Breast epithelium (tissue), 4 donors: ENCODE measurements around the gene CALHM3. TPM values are rescaled to one million over a fixed set of nuclear protein-coding genes. Genes with fewer than 3 reads are reported as not detected.
A peak's percentile ranks its signal among the peaks of the same experiment; 100 is the strongest.

ENCODE experiments used
- DNase-seq, 2 donors: peaks; one replicate each; pipeline ENCODE4 v3.0.0-alpha.2; 2019; ENCODE audit warnings: low spot score in 2 of 2
- H3K27ac ChIP-seq, 2 donors: fragments of 200-600 bp; sonication (generic) in 1 of 2; one replicate each; pipeline ENCODE4 v1.5.1; 2016 to 2019; ENCODE audit warnings: mild to moderate bottlenecking in 1 of 2
- H3K27me3 ChIP-seq, 2 donors: fragments of 200-600 bp; sonication (generic) in 1 of 2; one replicate each; pipeline versions ENCODE4 v1.5.1 to v1.6.0; 2017 to 2019; ENCODE audit warnings: control low read depth in 1 of 2, mild to moderate bottlenecking in 1 of 2
- H3K36me3 ChIP-seq: fragments of 200-600 bp; one replicate; pipeline ENCODE4 v1.5.1; 2019
- H3K4me1 ChIP-seq, 2 donors: fragments of 200-600 bp; sonication (generic); one replicate each; pipeline ENCODE4 v1.5.1; 2016 to 2019; ENCODE audit warnings: control low read depth in 1 of 2
- H3K4me3 ChIP-seq, 3 donors: fragments of 200-600 bp; sonication (generic); 1 replicate in 2 of 3; 2 replicates in 1 of 3; pipeline ENCODE4 v1.5.1; 2016 to 2019; ENCODE audit warnings: mild to moderate bottlenecking in 3 of 3, moderate library complexity in 2 of 3
- H3K9me3 ChIP-seq, 2 donors: fragments of 200-600 bp; sonication (generic) in 1 of 2; one replicate each; pipeline ENCODE4 v1.5.1; 2016 to 2019; ENCODE audit warnings: control low read depth in 1 of 2
- CTCF ChIP-seq, 3 donors: fragments of 450-650 bp; IDR thresholded peaks; one replicate each; pipeline ENCODE4 v1.5.1; 2016 to 2017; ENCODE audit warnings: antibody characterized with exemption in 3 of 3, mild to moderate bottlenecking in 3 of 3, moderate library complexity in 3 of 3
- POLR2A ChIP-seq: fragments of 450-650 bp; IDR thresholded peaks from one replicate; pipeline ENCODE4 v1.6.1; 2016; ENCODE audit warnings: antibody characterized with exemption, mild to moderate bottlenecking, moderate library complexity
- POLR2AphosphoS5 ChIP-seq, 3 donors: sonication (generic); formaldehyde crosslinking; IDR thresholded peaks; one replicate each; pipeline ENCODE4 v1.6.1; 2017; ENCODE audit warnings: antibody characterized with exemption in 3 of 3
- intact Hi-C: fragments of 100-400 bp; cut with DNase I; formaldehyde crosslinking; loops from one replicate; pipeline ENCODE4 v1.15.1; 2023; ENCODE audit warnings: low total_unique reads
- total RNA-seq, 3 donors: library from RNA; depleted of rRNA; stranded (reverse); fragments of >200 nt; gene quantifications; one replicate each; pipeline ENCODE4 v1.1.0, GENCODE V29; 2016

Gene CALHM3
- total RNA-seq, 3 donors from 2014 or later: not detected

GRCh38 chr10:103452506-103453230 lies 26.4 kb downstream of the CALHM3 start:
- H3K27me3 ChIP-seq: no peaks in the 10 kb centered on the region
- peaks cover 7 to 16% of the 10 kb centered on the region in 2 donors for H3K4me1 ChIP-seq
- TF ChIP-seq CTCF (IDR thresholded peaks at IDR 0.05): no peak
- TF ChIP-seq POLR2AphosphoS5 (IDR thresholded peaks at IDR 0.05): no peak
- no peak for TF ChIP-seq POLR2A
- peak overlapping the region; percentile 68 to 91 (median 79) for H3K4me3 ChIP-seq
- intact Hi-C loops: no loop called here
- no peaks in the 10 kb centered on the region for H3K36me3 ChIP-seq
- no peak for DNase-seq
- peak overlapping the region; percentile 83 to 97 for H3K27ac ChIP-seq
- no peaks in the 10 kb centered on the region for H3K9me3 ChIP-seq

GRCh38 chr10:103451831-103452505 lies 27.1 kb downstream of the CALHM3 start, which contains the start of gene CALHM2:
CALHM2 (minus strand) TSS chr10:103452370; CDS start chr10:103449941, 2,429 bp downstream.
- peak in 1 of 2 donors; percentile 40 for DNase-seq
- TF ChIP-seq POLR2A (no peak), CTCF (IDR thresholded peaks at IDR 0.05) (no peak), POLR2AphosphoS5 (IDR thresholded peaks at IDR 0.05) (no peak)
- peak within 1 kb of the TSS; percentile 83 to 97 for H3K27ac ChIP-seq
- intact Hi-C loops: no loop called here
- peaks cover 8 to 16% of the 10 kb centered on the region in 2 donors for H3K4me1 ChIP-seq
- H3K9me3 ChIP-seq: no peaks in the 10 kb centered on the region
- H3K36me3 ChIP-seq: no peaks in the 10 kb centered on the region
- no peaks in the 10 kb centered on the region for H3K27me3 ChIP-seq
- peak within 1 kb of the TSS; percentile 68 to 91 (median 79) for H3K4me3 ChIP-seq

DNA sequence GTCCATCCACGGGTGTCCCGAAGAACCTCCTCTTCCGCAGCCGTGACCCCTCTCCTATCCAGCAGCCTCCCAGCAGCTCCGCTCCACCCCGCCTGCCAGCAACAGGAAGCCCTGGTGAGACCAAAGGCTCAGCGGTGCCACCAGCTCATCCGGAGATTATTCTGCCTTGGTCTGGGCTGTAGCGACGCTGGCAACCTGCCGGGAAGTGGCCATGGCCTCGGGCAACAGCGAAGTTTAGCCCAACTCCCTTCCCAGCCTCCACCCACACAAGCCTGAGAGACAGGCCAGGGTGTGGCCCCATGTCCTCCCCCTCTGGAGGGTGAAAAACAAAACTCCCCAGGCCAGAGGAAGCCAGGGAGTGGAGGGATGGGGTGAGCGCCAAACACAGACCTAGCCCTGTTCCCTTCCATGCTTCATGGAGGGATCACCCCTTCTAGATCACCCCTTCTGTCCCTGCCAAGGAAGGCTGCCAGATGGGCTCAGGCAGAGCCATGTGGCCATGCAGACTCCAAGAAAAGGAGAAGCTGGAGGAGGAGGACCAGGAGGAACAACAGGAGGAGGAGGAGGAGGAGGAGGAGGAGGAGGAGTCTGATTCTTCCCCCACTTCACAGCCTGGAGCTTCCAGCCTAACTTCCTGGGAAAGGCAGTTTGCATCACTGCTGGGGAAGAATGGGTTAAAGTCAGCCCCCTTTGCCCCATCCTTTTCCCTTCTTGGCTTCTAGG lies 27.8 kb downstream of the CALHM3 start:
- H3K4me1 ChIP-seq: peaks cover 13 to 21% of the 10 kb centered on the region in 2 donors
- H3K9me3 ChIP-seq: no peaks in the 10 kb centered on the region
- DNase-seq: peak; percentile 28 to 68
- TF ChIP-seq CTCF (IDR thresholded peaks at IDR 0.05) (no peak), POLR2AphosphoS5 (IDR thresholded peaks at IDR 0.05) (peak in 2 of 3 donors; percentile 24 to 39), POLR2A (no peak)
- intact Hi-C loops: no loop called here
- peak overlapping the region; percentile 68 to 91 (median 79) for H3K4me3 ChIP-seq
- H3K27me3 ChIP-seq: no peaks in the 10 kb centered on the region
- peak overlapping the region; percentile 83 to 97 for H3K27ac ChIP-seq
- no peaks in the 10 kb centered on the region for H3K36me3 ChIP-seq

- Histone ChIP-seq H3K27me3 (no peaks in the 10 kb centered on the region), H3K4me1 (peaks cover 16 to 21% of the 10 kb centered on the region in 2 donors), H3K9me3 (no peaks in the 10 kb centered on the region), H3K27ac (peak overlapping the region; percentile 83 to 97), H3K36me3 (no peaks in the 10 kb centered on the region), H3K4me3 (peak overlapping the region; percentile 68 to 91 (median 79))
- intact Hi-C loops: no loop called here
- no peak for DNase-seq
- TF ChIP-seq POLR2A: no peak
- no peak for TF ChIP-seq CTCF (IDR thresholded peaks at IDR 0.05)
- TF ChIP-seq POLR2AphosphoS5 (IDR thresholded peaks at IDR 0.05): no peak
Observed at GRCh38 chr10:103450201-103450695, 28.8 kb downstream of the CALHM3 start.
